Measurements from ENCODE around the gene ZSWIM4.
A peak's percentile ranks its signal among the peaks of the same experiment; 100 is the strongest.
"Not testable (repeated sequence)": the region's sequence is repeated elsewhere in the genome, so short reads cannot be mapped to it uniquely, and the experiment has no call there.

ZSWIM4 gene

DNA sequence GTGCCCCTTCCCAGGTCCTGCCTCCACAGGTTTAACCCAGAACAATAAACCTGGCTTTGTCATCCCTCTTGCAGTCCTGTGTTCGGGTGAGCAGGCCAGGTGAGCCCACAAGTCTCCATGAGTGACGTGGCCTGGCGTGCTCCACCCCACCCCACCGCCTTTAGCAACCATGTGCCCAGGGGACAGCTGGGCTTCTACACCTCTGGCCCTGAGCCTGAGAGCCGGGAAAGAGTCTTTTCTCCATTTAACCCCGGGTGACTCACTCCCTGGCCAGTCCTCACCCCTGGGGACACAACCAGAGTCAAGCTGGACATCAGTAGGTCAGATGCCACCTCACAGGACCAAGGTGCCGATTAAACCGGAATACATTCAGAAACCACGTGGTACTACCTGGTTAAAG, 16.8 kb upstream of the ZSWIM4 start:
- DNase-seq (ENCODE audit: low read depth in 2 of 2) = no peak

DNA sequence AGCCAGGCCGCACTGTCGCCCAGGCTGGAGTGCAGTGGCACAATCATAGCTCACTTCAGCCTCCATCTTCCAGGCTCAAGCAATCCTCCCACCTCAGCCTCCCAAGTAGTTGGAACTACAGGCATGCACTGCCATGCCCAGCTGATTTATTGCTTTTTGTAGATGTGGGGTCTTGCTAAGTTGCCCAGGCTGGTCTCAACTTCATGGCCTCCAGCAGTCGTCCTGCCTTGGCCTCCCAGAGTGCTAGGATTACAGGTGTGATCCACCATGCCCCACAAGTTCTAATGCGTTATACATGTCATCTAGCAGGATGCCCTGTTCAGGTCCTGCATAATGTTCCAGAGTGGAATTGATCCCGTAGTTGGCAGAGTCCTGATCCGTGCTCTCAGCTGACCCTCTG, 16.4 kb upstream of the ZSWIM4 start:
- no peak for DNase-seq (ENCODE audit: low read depth in 2 of 2)

DNA sequence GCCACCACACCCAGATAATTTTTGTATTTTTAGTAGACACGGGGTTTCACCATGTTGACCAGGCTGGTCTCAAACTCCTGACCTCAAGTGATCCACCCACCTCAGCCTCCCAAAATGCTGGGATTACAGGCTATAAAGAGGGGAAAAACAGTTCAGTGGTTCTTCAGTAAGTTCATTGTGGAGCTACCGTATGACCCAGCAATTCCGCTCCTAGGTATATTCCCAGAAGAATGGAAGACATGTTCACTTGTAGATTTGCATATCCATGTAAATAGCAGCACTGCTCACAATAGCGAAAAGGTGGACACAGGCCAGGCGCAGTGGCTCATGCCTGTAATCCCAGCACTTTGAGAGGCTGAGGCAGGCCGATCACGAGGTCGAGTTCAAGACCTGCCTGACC, 15.4 kb upstream of the ZSWIM4 start:
- DNase-seq (ENCODE audit: low read depth in 2 of 2) = not testable (repeated sequence)

DNA sequence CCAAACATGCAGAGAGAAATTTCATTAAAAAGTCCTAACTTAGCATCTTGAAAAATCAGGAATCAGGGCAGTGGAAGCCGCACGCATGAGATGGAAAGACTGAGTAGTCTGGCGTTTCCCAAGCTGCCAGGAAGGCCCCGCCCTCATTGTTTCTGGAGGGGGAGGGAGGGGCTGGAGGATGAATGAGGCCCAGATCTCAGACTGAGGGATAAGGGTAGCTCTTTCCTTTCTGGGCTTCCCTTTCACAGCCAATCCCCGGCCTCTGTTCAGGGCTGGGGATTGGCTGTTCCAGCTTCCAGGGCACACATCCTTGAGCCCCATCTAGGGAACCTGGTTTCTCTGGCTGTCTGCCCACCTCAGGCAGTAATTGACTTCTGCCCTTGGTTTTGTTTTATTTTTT, 13.7 kb upstream of the ZSWIM4 start:
- no peak for DNase-seq (ENCODE audit: low read depth in 2 of 2)

GRCh38 chr19:13782537-13782936, 12.7 kb upstream of the ZSWIM4 start:
- DNase-seq (ENCODE audit: low read depth in 2 of 2) = no peak

DNA sequence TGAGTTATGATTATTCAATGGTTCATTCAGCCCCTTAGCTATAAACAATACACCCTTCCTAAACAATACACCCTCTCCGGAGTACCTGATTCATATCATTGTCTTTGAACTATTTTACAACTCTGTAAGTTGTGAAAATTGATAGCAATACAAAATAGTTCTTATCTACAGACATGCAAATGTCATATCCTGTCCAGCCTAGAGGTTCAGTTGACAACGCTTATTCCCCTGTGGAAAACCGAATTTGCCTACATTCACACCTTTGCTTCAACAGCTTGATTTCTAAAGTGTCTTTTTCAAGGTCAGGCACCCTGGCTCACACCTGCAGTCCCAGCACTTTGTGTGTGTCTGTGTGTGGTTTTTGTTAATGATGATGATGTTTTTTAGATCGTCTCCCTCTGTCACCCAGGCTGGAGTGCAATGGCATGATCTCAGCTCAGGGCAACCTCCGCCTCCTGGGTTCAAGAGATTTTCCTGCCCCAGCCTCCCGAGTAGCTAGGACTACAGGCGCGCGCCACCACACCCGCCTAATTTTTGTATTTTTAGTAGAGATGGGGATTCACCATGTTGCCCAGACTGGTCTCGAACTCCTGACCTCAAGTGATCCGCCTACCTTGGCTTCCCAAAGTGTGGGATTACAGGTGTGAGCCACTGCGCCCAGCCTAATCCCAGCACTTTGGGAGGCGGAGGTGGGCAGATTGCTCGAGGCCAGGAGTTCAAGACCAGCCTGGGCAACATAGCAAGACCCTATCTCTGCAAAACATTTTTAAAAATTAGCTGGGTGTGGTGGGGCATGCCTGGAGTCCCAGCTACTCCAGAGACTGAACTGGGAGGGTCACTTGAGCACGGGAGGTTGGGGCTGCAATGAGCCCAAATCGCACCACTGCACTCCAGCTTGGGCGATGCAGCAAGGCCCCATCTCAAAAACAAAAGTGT, 11.4 kb upstream of the ZSWIM4 start:
- DNase-seq (ENCODE audit: low read depth in 2 of 2) = no peak

DNA sequence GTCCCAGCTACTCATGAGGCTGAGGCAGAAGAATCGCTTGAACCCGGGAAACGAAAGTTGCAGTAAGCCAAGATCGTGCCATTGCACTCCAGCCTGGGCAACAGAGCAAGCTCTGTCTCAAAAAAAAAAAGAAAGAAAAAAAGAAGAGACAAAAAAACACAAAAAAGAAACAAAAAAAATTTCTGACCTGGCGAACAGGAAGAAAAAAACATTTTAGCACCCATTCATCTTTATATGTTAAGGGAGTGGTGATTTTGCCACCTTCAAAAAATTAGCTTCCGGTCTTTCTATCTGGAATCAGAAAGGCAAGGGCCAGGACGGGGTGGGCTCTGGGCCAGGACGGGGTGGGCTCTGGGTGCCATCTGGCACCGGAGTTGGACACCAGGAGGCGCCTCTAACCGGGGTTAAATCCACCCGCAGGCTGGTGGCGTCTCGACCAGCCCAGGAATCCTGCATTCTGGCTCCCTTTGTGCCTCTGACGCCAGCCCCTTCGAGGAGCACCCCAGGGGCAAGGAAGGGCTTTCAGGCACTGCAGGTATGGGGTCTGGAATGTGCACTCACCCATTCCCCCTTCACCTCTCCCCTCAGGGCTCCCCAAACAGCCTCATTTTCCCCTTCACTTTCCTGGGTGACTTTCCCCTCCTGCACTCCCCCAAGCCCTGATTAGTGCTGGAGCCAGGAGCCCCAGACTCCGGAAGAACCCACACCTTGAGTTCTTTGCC, 10.4 kb upstream of the ZSWIM4 start:
- DNase-seq (ENCODE audit: low read depth in 2 of 2) = peak; percentile 42 to 69

DNA sequence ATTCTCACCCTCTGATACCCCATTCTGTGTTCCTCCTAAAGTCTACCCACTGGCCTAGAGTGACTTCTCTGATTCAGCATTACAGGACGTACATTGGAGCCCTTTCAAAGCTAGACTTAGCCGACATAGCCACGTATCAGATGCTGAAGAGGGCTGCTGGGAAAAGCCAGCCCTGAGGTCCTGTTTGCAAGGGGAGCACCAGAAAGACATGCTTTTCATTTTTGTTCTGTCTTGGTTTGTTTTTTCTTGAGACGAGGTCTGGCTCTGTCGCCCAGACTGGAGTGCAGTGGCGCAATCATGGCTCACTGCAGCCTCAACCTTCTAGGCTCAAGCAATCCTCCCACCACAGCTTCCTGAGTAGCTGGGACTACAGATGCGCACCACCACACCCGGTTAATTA, 6.3 kb upstream of the ZSWIM4 start:
- DNase-seq (ENCODE audit: low read depth in 2 of 2) = no peak

DNA sequence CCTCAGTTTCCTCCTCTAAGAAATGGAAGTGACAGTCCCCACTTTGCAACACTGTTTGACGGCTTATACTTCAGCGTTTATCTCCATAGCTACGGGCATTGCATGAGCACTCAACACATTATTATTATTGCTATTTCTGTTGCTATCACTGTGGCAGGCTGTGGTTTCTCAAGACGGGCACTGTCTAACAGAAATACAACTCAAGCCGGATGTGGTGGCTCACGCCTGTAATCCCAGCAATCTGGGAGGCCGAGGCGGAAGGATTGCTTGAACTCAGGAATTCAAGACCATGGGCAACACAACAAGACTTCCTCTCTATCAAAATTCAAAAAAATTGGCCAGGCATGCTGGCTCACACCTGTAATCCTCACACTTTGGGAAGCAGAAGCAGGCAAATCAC, 4.9 kb upstream of the ZSWIM4 start:
- no peak for DNase-seq (ENCODE audit: low read depth in 2 of 2)

GRCh38 chr19:13793317-13793716, 1.9 kb upstream of the ZSWIM4 start:
- DNase-seq (ENCODE audit: low read depth in 2 of 2) = not testable (repeated sequence)

GRCh38 chr19:13794398-13794756, 866 bp upstream of the ZSWIM4 start:
- DNase-seq (ENCODE audit: low read depth in 2 of 2) = no peak

DNA sequence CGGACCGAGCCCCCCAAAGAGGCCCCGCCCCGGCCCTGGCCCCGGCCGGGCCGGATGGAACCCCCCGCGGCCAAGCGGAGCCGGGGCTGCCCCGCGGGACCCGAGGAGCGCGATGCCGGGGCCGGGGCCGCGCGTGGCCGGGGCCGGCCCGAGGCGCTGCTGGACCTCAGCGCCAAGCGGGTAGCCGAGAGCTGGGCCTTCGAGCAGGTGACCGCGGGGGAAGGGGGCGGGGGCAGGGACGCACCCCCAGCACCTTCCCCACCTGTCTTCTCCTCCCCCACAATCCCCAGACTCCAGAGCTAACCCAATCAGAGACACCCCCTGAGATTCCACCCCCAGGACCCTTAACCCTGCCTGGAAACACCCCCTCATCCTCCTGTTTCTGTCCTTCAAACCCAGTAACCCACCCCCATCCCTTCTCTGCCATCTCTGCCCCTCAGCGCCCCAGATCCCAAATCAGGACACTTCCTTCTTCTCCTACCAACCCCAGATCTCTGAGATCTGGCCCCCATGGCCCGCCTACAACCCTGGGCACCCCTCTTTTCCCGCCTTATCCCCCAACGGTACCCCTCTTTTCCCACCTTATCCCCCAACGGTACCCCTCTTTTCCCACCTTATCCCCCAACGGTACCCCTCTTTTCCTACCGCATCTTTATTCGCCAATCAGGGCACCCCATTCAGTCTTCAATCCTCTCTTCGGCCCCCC, 505 bp downstream of the ZSWIM4 start:
- DNase-seq (ENCODE audit: low read depth in 2 of 2) = no peak

- DNase-seq (ENCODE audit: low read depth in 2 of 2) = no peak
Observed at GRCh38 chr19:13796301-13797057, 1.2 kb downstream of the ZSWIM4 start.

DNA sequence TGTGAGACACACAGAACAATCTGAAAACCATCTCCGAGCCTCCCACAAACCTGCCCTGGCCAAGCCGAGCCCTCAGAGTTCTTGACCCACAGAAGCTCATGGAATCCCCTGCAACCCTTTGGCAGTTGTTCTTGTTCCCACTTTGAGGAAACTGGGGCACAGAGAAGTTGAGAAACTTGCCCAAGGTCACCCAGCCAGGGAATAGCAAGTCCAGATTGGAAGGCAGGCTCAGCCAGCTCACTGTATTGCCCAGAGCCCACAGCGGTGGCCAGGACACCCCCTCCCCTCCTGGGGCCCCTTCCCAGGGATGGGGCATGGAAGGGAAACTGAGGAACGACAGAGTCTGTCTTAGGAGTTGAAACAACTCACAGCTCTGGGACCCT, 1.8 kb downstream of the ZSWIM4 start:
- no peak for DNase-seq (ENCODE audit: low read depth in 2 of 2)

- DNase-seq (ENCODE audit: low read depth in 2 of 2) = no peak
Observed at GRCh38 chr19:13797870-13798269, 2.6 kb downstream of the ZSWIM4 start.

DNA sequence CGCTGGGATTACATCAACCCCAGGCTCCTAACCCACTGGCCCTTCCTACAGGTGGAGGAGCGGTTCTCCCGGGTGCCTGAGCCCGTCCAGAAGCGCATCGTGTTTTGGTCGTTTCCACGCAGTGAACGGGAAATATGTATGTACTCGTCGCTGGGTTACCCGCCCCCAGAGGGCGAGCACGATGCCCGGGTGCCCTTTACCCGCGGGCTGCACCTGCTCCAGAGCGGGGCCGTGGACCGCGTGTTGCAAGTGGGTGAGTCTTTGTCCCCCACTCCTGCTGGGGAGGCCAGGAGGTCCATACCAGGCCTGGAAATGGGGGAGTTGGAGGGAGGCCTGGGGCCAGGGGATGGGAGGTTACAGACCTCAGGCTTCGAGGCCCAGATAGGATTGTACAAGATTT, 4.4 kb downstream of the ZSWIM4 start:
- no peak for DNase-seq (ENCODE audit: low read depth in 2 of 2)

- no peak for DNase-seq (ENCODE audit: low read depth in 2 of 2)
Observed at GRCh38 chr19:13803038-13803437, 7.8 kb downstream of the ZSWIM4 start.

DNA sequence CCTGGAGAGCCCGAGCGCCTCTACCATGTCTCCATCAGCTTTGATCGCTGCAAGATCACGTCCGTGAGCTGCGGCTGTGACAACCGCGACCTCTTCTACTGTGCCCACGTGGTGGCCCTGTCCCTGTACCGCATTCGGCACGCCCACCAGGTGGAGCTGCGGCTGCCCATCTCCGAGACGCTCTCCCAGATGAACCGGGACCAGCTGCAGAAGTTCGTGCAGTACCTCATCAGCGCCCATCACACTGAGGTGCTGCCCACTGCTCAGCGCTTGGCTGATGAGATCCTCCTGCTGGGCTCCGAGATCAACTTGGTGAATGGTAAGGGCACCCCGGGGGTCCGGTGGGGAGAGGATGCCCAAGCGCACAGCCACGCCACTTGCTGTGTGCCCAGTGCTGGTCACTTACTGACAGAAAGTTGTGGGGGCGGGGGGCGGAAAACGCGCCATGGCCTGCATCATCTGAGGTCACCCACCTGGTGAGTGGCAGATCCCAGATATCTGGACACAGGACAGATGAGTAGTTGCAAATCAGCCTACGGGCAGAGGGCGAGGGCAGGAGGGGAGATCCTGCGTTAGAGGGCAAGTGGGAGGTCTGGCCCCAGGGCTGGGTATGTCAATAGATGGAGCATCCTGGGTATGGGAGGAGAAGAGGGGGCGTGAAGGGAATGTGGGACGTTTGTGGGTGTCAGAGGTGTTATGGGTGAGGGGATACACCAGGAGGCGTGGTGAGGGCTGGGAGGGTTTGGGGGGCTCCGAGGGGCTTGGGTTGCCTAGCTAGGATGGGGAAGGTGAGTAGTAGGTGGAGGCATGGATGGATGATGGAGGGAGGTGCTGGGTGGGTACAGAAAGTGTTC, 9.8 kb downstream of the ZSWIM4 start:
- DNase-seq (ENCODE audit: low read depth in 2 of 2) = no peak

DNA sequence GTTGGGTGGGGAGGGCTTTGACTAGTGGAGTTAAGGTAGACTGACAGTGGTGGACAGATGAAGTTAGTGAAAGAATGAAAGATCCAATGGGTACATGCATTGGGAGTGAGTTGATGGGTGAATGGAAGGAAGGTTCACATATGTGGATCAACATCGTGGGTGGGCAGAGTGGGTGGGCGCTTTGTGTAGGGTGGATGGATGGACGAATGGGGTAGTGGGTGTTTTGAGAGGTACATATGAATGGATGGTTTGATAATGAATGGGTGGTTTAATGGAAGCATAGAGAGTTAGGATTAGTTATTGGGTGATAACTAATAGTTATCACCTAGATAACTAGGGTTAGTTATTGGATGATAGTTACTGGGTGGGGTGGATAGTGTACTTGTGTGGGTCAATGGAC, 11.5 kb downstream of the ZSWIM4 start:
- no peak for DNase-seq (ENCODE audit: low read depth in 2 of 2)

GRCh38 chr19:13807421-13808021, 12.3 kb downstream of the ZSWIM4 start:
- no peak for DNase-seq (ENCODE audit: low read depth in 2 of 2)

DNA sequence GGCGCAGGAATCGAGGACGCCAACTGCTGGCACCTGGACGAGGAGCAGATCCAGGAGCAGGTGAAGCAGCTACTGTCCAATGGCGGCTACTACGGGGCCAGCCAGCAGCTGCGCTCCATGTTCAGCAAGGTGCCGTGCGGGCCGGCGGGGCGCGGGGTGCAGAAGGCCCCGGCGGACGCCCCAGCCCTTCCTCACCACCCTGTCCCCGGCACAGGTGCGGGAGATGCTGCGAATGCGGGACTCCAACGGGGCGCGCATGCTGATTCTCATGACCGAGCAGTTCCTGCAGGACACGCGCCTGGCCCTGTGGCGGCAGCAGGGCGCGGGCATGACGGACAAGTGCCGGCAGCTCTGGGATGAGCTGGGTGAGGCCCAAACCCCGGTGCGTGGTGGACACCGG, 13.6 kb downstream of the ZSWIM4 start:
- DNase-seq (ENCODE audit: low read depth in 2 of 2) = no peak

All from stimulated activated CD4-positive, alpha-beta T cell treated with anti-CD3 and anti-CD28 coated beads, Interleukin-15, amount 100 ng/mL, for 48 hours (primary cell).